G401.6 (cell line): Measurements from ENCODE around the gene HPCAL1.

ENCODE experiments used
- FAIRE-seq: peaks from 2 replicates; lab custom pipeline; 2012; peaks lifted over from hg19 to GRCh38; lab: Jason Lieb, UNC

The HPCAL1 gene

GRCh38 chr2:10471046-10471571, 168.4 kb downstream of the HPCAL1 start:
- no peak for FAIRE-seq

- FAIRE-seq, result no peak
These were observed 169.3 kb downstream of the HPCAL1 start for GRCh38 chr2:10471955-10472354.

GRCh38 chr2:10473121-10473756, 170.5 kb downstream of the HPCAL1 start:
- FAIRE-seq, result no peak

GRCh38 chr2:10475221-10475722, 172.6 kb downstream of the HPCAL1 start:
- no peak for FAIRE-seq

GRCh38 chr2:10475811-10476660, 173.3 kb downstream of the HPCAL1 start:
- FAIRE-seq, result no peak

- FAIRE-seq, result no peak
These were observed 174.2 kb downstream of the HPCAL1 start for GRCh38 chr2:10476723-10477442.
